HG03558 (cell line): ENCODE data around the gene OR10G7.
A peak's percentile ranks its signal among the peaks of the same experiment; 100 is the strongest.

Source experiments
- ATAC-seq: cut with Tn5 transposase; IDR thresholded peaks from one replicate; pipeline ENCODE4 v1.9.1; 2021; ENCODE audit warnings: moderate number of reproducible peaks; ENCODE audit not compliant: unreplicated experiment; ENCODE audit errors: extremely low read depth

The OR10G7 gene, protein sequence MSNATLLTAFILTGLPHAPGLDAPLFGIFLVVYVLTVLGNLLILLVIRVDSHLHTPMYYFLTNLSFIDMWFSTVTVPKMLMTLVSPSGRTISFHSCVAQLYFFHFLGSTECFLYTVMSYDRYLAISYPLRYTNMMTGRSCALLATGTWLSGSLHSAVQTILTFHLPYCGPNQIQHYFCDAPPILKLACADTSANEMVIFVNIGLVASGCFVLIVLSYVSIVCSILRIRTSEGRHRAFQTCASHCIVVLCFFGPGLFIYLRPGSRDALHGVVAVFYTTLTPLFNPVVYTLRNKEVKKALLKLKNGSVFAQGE

GRCh38 chr11:124041254-124041653 is at the start of gene OR10G7:
TSS of gene OR10G7 (minus strand) at chr11:124041325. CDS start at chr11:124039001, 2,324 bp downstream.
- ATAC-seq, result no peak

DNA sequence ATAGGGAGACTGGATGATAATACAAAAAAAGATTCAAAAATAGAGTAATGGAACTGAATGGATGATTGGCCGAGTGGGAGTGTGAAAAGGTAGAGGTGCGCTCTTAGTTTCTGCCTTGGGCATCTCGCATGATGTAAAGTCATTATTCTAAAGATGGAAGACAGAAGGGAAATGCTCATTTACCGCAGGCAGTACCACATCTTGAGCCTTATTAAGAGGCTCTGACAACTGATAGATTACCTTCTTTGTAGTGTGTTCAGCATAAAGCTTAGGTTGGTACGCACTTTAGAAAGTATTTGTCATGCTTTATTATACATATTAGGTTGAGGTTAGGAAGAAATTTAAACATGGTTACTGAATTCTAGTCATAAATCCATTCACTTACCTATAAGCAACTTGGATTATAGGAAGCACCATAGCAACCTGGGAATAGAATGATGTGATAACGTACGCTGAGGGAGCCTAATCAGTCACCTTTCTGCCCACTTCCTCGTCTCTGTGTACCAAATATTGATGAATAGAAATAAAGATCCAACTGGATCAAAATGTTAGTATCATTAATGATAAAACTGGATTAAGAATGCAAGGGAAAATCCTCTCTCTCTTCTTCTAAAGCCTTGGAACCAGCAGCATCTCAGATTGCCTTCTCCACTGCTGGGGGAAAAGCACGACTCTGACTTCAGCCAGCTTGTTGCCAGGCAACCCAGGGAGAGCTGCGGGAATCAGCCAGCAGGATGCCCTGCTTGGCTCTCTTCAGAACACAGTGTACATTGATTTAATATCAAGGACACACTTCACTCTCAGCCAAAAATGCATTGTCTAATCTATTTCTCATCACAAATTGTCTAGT is 45.1 kb upstream of the OR10G7 start:
- ATAC-seq, result no peak

DNA sequence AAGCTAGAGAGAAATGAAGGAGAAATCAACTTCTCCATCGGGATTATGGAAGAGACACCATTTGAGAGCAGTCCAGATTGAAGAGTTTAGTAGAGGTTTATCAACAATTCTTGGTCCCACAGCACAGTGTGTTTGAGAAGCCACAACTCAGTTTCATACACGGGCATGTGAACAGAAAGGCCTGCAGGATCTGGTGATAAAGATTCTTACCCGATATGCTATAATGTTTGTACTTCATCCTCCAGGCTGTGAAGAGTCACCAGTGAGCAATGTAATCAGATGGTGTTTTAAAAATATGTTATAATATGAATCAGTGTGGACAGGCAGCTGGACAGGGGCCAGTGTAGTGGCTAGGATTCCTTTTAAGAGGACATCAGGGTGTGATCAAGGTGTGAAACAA is 44.5 kb upstream of the OR10G7 start:
- ATAC-seq, result no peak

GRCh38 chr11:124082371-124082770 is 41.2 kb upstream of the OR10G7 start:
- no peak for ATAC-seq

GRCh38 chr11:124081483-124081882 is 40.4 kb upstream of the OR10G7 start:
- no peak for ATAC-seq

GRCh38 chr11:124080327-124081001 is 39.3 kb upstream of the OR10G7 start:
- ATAC-seq, result no peak

DNA sequence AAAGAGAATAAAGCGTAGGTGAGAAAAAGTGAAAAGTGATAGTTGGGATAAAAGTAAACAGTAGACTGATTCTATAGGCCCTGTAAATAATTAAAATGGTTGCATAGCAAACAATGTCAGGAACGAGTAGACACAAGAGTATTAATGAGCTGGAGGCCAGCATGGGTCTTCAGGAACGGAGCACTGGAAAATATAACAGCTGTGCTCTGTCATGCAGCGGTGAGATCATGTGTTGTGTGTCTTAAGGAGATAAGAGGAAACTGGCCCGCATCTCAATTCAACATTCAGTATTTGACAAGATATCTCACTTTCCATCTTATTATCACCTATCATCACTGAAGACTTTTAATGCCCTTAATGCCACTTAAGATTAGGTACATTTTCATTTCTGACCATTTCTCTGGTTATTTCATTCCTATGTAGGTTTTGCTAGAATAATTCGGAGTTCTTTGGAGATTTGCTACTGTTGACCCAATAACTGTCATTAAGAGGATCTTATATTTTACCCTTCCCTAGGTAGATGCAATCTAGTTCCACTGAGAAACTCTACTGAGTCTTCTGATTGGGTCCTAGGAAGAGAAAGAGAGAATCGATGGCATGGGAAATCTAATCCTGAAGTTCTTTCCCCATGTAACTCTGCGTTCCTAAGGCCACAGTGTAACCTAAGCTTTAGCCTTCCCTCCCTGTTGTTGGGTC is 38.7 kb upstream of the OR10G7 start:
- ATAC-seq, result no peak

GRCh38 chr11:124078591-124078990 is 37.5 kb upstream of the OR10G7 start:
- ATAC-seq, result no peak

DNA sequence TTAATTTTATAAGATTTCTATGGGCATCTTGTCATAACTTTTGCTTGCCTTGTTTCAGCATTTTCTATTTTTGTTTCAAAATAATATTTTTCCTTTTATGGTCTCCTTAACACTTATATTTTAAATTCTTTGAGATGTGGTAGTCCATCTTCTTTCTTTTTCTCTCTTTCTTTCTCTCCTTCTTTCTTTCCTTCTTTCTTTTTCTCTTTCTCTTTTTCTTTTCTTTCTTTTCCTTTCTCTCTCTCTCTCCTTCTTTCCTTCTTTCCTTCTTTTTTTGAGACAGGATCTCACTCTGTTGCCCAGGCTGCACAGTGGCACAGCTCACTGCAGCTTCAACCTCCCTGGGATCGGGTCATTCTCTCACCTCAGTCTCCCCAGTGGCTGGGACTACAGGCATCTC is 36.1 kb upstream of the OR10G7 start:
- ATAC-seq, result no peak

GRCh38 chr11:124075841-124076651 is 34.9 kb upstream of the OR10G7 start:
- ATAC-seq, result no peak

DNA sequence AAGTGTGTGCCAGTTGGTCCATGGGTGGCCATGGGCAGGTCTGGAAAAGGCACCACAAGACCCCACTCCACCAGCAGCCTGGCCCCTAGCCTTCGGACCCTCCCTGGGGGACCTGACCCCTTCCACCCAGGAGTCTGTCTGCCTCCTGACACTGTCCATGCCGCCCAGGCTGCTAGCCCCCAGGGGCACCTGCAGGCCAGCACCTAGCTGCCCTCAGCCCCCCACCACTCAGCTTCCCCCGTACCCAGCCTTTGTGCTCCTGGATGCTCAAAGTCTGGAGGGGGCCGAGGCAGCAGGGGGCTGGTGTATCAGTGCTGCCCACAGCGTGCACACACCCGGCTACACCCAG is 34.3 kb upstream of the OR10G7 start:
- ATAC-seq, result no peak

DNA sequence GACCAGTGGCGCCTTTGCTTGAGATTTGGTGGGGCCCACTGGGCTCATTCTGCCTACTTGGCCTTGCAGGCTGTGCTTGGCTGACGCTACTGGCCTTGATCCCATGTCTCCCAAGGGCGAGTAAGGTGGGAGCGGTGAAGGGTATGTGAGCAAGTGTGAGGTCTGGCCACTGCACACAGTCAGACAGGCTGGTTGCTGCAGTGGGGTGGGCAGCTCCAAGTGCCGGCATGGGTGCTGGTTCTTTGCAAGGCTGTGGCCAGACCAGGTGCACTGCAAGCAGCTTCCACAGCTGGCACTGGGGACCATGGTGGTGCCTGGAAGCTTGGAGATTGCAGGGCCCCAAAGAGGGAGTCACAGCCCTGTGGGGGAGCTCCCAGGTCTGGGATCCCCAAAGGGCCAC is 33.4 kb upstream of the OR10G7 start:
- no peak for ATAC-seq

DNA sequence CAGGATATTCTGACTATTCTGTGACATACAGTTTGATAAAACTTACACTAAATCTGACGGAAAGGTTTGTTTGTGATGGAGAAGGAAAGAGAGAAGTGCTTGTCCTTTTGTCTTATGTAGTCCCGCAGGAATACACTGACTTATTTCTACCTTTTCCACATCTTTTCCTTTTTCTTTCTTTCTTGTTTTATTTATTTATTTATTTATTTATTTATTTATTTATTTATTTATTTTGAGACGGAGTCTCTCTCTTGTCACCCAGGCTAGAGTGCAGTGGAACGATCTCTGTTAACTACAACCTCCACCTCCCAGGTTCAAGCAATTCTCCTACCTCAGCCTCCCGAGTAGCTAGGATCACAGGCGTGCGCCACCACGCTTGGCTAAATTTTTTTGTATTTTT is 31.0 kb upstream of the OR10G7 start:
- no peak for ATAC-seq

GRCh38 chr11:124071623-124071948 is 30.5 kb upstream of the OR10G7 start:
- no peak for ATAC-seq

GRCh38 chr11:124070915-124071622 is 29.9 kb upstream of the OR10G7 start:
- peak; percentile 78 for ATAC-seq

DNA sequence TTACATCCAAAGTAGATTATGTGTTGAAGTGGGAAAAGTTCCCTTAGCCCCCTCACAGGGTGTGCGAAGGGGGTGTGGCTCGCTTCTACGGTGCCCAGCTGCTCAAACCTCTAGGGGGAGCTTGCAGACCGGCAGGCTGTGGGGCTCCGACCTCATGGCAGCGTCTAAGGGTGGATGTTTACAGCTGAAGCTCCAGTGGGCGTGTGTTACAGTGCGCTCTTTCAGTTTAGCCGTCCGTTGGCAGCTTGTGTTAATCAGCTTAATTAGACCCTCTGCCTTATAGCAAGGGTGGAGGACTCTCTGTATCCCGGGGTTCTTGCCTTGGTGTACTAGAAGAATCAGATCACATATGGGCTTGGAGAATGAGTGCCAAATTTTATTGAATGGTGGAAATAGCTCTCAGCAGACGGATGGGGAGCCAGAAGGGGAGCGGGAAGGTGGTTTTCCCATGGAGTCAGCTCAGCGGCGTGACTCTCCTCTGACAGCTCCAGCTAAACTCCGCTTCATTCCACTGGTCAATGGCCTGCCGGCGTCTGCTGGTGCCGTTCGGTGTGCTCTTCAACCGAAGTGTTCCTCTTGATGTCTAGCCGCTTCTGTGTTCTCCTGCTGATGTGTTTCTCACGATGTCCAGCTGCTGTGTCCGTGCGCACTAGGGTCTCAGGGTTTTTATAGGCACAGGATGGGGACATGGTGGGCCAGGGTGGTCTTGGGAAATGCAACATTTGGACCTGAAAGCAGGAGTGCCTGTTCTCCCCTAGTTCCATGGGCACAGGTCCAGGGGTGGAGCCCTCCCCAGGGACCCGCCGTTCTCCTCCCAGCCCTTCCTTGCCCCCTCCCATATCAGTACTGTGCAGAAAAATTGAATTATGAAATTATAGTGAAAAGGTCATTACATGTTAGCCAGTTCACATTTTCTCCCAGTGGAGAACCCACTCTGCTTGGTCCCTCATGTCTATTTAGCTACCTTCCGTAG is 28.6 kb upstream of the OR10G7 start:
- ATAC-seq, result peak; percentile 56

DNA sequence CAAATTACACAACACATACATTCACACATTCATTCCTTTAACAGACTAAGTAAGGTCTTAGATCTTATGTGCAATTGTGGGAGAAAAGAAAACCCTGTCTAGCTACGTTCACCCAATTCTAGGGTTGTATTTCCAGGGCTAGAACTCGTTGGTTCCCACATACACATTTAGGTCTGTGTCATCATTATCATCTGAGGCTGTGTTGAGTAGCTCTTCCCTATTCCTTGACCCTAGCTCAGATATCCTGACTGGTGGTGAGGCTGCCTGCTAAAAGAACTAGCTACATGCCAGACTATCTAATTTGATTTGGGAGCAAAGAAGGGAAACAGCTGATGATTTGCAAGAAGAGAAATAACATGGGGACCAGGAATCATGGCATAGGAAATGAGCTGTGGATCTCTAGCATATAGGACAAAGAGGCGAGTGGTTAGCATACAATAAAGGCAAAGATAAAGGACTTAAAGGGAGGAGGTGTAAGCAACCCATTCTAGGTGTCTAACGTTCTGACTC is 27.5 kb upstream of the OR10G7 start:
- ATAC-seq, result no peak

DNA sequence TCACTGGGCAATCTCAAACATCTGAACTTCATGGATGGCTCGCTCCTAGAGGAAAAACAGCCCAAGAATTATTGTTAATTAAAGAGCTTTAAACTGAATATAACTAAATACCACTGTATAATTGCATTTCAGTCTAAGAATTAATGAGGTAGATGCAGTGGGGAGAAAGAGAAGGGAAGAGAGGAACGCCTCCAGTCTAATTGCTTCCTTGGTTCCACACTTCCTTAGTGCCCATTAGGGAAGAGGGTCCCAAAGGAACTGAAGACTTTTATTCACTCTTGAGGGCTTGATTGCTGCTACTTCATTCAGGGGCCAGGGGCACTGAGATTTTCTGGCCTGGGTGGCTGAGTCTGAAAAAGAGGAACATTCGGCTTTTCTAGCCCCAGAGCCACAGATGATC is 11.8 kb upstream of the OR10G7 start:
- ATAC-seq, result no peak
